ENCODE data around the gene SLC2A13. TPM values are rescaled to one million over a fixed set of nuclear protein-coding genes. Genes with fewer than 3 reads are reported as not detected.

SLC2A13 gene
- total RNA-seq, 4 donors from 2014 or later: 20.5 to 35.1 (median 21.9) TPM

GRCh38 chr12:40099423-40099853 is 6.4 kb downstream of the SLC2A13 start:
- H3K9me3 ChIP-seq: no peaks in the 10 kb centered on the region
- H3K36me3 ChIP-seq: no peaks in the 10 kb centered on the region
- H3K27ac ChIP-seq: peak overlapping the region in 1 of 4 donors; percentile 25
- H3K4me1 ChIP-seq: peaks cover 0 to 23% (median 13%) of the 10 kb centered on the region in 4 donors
- DNase-seq (ENCODE audit: low spot score in 2 of 2): no peak
- 43 to 60% methylated on average over 3 of the region's 3 CpGs for WGBS, 2 donors
- H3K27me3 ChIP-seq: no peaks in the 10 kb centered on the region
- no peak overlapping the region for H3K4me3 ChIP-seq
- TF ChIP-seq POLR2A (IDR thresholded peaks at IDR 0.05): no peak
- no peak for TF ChIP-seq CTCF (IDR thresholded peaks at IDR 0.05)
- no peak for TF ChIP-seq EP300 (IDR thresholded peaks at IDR 0.05)

- no peak for TF ChIP-seq POLR2A (IDR thresholded peaks at IDR 0.05)
- no peak for TF ChIP-seq CTCF (IDR thresholded peaks at IDR 0.05)
- TF ChIP-seq EP300 (IDR thresholded peaks at IDR 0.05): no peak
- Histone ChIP-seq H3K9me3 (no peaks in the 10 kb centered on the region), H3K27me3 (no peaks in the 10 kb centered on the region), H3K4me3 (no peak overlapping the region), H3K36me3 (no peaks in the 10 kb centered on the region), H3K4me1 (peaks cover 0 to 15% (median 5%) of the 10 kb centered on the region in 4 donors), H3K27ac (no peak overlapping the region)
- no peak for DNase-seq (ENCODE audit: low spot score in 2 of 2)
- 93 to 95% methylated on average over 11 of the region's 11 CpGs for WGBS, 2 donors
These were observed 7.3 kb downstream of the SLC2A13 start for GRCh38 chr12:40098406-40099145.

GRCh38 chr12:40093512-40093911 is 12.4 kb downstream of the SLC2A13 start:
- Histone ChIP-seq H3K27me3 (no peaks in the 10 kb centered on the region), H3K36me3 (no peaks in the 10 kb centered on the region), H3K9me3 (no peaks in the 10 kb centered on the region), H3K4me1 (no peaks in the 10 kb centered on the region), H3K4me3 (no peak overlapping the region), H3K27ac (no peak overlapping the region)
- TF ChIP-seq EP300 (IDR thresholded peaks at IDR 0.05): no peak
- no peak for TF ChIP-seq CTCF (IDR thresholded peaks at IDR 0.05)
- no peak for TF ChIP-seq POLR2A (IDR thresholded peaks at IDR 0.05)
- WGBS, 2 donors: 91 to 96% methylated on average over 4 of the region's 4 CpGs
- no peak for DNase-seq (ENCODE audit: low spot score in 2 of 2)

- WGBS, 2 donors: 73 to 79% methylated on average over 4 of the region's 4 CpGs
- TF ChIP-seq EP300 (IDR thresholded peaks at IDR 0.05): no peak
- no peak for TF ChIP-seq POLR2A (IDR thresholded peaks at IDR 0.05)
- TF ChIP-seq CTCF (IDR thresholded peaks at IDR 0.05): no peak
- no peak overlapping the region for H3K27ac ChIP-seq
- DNase-seq (ENCODE audit: low spot score in 2 of 2): no peak
- H3K36me3 ChIP-seq: peaks cover 0 to 27% (median 0%) of the 10 kb centered on the region in 3 donors
- no peaks in the 10 kb centered on the region for H3K9me3 ChIP-seq
- H3K4me1 ChIP-seq: no peaks in the 10 kb centered on the region
- no peak overlapping the region for H3K4me3 ChIP-seq
- no peaks in the 10 kb centered on the region for H3K27me3 ChIP-seq
These were observed 19.4 kb downstream of the SLC2A13 start for GRCh38 chr12:40086471-40086870.

- WGBS, 2 donors: 63 to 73% methylated on average over 2 of the region's 2 CpGs
- Histone ChIP-seq H3K27me3 (no peaks in the 10 kb centered on the region), H3K9me3 (peaks cover 0 to 26% (median 1%) of the 10 kb centered on the region in 4 donors), H3K36me3 (peaks cover 0 to 11% (median 0%) of the 10 kb centered on the region in 3 donors), H3K4me3 (no peak overlapping the region), H3K27ac (no peak overlapping the region), H3K4me1 (no peaks in the 10 kb centered on the region)
- no peak for DNase-seq (ENCODE audit: low spot score in 2 of 2)
- TF ChIP-seq POLR2A (IDR thresholded peaks at IDR 0.05) (no peak), EP300 (IDR thresholded peaks at IDR 0.05) (no peak), CTCF (IDR thresholded peaks at IDR 0.05) (no peak)
These were observed 27.6 kb downstream of the SLC2A13 start for GRCh38 chr12:40078266-40078665.

All from tibial nerve (tissue), 4 donors.